Mesothelial cell of epicardium (in vitro differentiated cells): ENCODE data around the gene SURF4. TPM values are rescaled to one million over a fixed set of nuclear protein-coding genes. Genes with fewer than 3 reads are reported as not detected.

Experiments used
- DNase-seq, 2 experiments: peaks; one replicate each; pipeline ENCODE4 v3.0.0; 2021; ENCODE audit warnings: low spot score in 2 of 2; ENCODE audit not compliant: unreplicated experiment in 2 of 2
- H3K27ac Mint-ChIP-seq: 2 replicates; pipeline ENCODE4 v1.8.0; 2021; ENCODE audit warnings: mixed read lengths
- H3K27me3 Mint-ChIP-seq: 2 replicates; pipeline ENCODE4 v1.8.0; 2021; ENCODE audit warnings: low read depth, mixed read lengths
- H3K36me3 Mint-ChIP-seq: 2 replicates; pipeline ENCODE4 v1.8.0; 2021; ENCODE audit warnings: mixed read lengths
- H3K4me1 Mint-ChIP-seq: 2 replicates; pipeline ENCODE4 v1.8.0; 2021; ENCODE audit warnings: mixed read lengths
- H3K4me3 Mint-ChIP-seq: 2 replicates; pipeline ENCODE4 v1.8.0; 2021; ENCODE audit warnings: mild to moderate bottlenecking, moderate library complexity, mixed read lengths
- H3K9me3 Mint-ChIP-seq: 2 replicates; pipeline ENCODE4 v1.8.0; 2021; ENCODE audit warnings: mixed read lengths
- total RNA-seq: library from RNA; stranded (reverse); gene quantifications from 3 replicates; pipeline ENCODE4 v1.2.1, GENCODE V29; 2021
- TF ChIP-seq, protein P1 (sequence below): fragments of 200-600 bp; sonication (generic); IDR thresholded peaks from one replicate; pipeline ENCODE4 v1.5.0; 2021; ENCODE audit warnings: antibody characterized with exemption; ENCODE audit not compliant: unreplicated experiment

The SURF4 gene
- total RNA-seq, 1 donor from 2014 or later: 147 TPM

DNA sequence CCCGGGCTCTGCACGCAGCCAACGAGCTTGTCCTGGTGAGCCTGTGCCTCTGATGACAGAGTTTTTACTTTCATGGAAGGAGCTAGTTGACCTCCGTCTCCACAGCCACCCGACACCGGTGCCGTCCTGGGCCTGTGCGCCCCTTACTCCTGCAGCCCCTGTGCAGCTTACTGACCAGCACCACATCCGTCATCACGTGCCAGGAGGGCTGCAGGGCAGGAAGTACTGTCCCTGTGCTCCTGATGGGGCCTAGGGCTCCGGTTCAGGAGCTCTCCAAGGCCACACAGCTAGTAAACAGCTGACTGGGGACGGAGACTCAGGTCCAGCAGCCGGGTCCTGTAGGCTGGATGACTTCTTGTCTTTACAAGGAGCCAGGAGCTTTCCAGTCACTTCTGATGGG lies 10.5 kb upstream of the SURF4 start:
- H3K27ac Mint-ChIP-seq: no peak overlapping the region
- TF ChIP-seq, protein P1, sequence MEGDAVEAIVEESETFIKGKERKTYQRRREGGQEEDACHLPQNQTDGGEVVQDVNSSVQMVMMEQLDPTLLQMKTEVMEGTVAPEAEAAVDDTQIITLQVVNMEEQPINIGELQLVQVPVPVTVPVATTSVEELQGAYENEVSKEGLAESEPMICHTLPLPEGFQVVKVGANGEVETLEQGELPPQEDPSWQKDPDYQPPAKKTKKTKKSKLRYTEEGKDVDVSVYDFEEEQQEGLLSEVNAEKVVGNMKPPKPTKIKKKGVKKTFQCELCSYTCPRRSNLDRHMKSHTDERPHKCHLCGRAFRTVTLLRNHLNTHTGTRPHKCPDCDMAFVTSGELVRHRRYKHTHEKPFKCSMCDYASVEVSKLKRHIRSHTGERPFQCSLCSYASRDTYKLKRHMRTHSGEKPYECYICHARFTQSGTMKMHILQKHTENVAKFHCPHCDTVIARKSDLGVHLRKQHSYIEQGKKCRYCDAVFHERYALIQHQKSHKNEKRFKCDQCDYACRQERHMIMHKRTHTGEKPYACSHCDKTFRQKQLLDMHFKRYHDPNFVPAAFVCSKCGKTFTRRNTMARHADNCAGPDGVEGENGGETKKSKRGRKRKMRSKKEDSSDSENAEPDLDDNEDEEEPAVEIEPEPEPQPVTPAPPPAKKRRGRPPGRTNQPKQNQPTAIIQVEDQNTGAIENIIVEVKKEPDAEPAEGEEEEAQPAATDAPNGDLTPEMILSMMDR: no peak
- H3K9me3 Mint-ChIP-seq: no peaks in the 10 kb centered on the region
- no peaks in the 10 kb centered on the region for H3K36me3 Mint-ChIP-seq
- DNase-seq: no peak
- H3K4me3 Mint-ChIP-seq: no peak overlapping the region
- peaks cover 5% of the 10 kb centered on the region for H3K27me3 Mint-ChIP-seq
- no peaks in the 10 kb centered on the region for H3K4me1 Mint-ChIP-seq

DNA sequence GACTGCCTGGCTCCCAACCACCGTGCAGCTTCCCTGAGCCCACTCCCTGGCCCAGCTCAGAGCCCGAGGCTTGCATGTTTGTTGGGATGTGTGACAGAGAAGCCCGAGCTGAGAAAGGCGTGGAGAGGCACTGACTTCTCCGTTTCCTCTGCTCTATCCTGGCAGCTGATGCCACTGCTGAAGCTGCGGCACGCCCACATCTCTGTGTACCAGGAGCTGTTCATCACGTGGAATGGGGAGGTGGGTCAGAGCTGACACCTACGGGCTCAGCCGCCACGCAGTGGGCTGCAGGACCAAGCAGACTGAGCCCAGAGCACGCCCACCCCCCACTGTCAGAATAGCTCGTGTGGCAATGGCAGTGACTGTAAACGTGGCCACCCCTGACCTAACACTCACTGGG lies 9.6 kb upstream of the SURF4 start:
- TF ChIP-seq, protein P1: no peak
- peaks cover 3% of the 10 kb centered on the region for H3K27me3 Mint-ChIP-seq
- no peaks in the 10 kb centered on the region for H3K4me1 Mint-ChIP-seq
- H3K36me3 Mint-ChIP-seq: no peaks in the 10 kb centered on the region
- no peak for DNase-seq
- H3K27ac Mint-ChIP-seq: no peak overlapping the region
- H3K9me3 Mint-ChIP-seq: no peaks in the 10 kb centered on the region
- no peak overlapping the region for H3K4me3 Mint-ChIP-seq

DNA sequence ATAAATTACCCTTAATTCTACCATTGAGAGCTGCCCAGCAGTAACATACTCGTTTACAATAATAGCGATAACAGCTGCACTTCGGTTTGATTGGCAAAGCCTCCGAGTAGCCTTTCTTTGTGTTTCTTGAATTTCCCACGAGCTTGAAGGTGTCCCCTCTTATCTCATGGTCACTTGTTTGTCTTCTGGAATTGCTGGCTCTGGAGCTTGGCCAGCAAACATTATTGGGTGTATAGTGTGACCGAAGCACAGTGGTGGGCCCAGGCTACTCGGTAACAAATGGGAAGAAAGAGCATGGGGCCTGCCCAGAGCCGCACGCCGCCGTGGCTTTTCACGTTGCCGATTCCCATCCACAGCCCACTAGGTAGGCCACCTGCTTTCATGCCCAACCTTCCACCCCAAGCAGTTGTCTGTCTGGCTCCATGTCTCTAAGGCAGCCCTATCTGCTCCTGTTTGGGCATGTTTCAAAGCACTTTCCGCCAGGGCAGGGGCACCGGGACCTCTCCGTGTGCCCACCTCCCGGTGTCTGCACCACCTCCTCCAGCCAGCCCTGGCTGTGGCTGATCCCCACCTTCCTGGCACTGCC lies 9.0 kb upstream of the SURF4 start:
- H3K4me1 Mint-ChIP-seq: no peaks in the 10 kb centered on the region
- TF ChIP-seq, protein P1: no peak
- peaks cover 2% of the 10 kb centered on the region for H3K27me3 Mint-ChIP-seq
- H3K36me3 Mint-ChIP-seq: no peaks in the 10 kb centered on the region
- no peak overlapping the region for H3K4me3 Mint-ChIP-seq
- H3K27ac Mint-ChIP-seq: no peak overlapping the region
- H3K9me3 Mint-ChIP-seq: no peaks in the 10 kb centered on the region
- no peak for DNase-seq

DNA sequence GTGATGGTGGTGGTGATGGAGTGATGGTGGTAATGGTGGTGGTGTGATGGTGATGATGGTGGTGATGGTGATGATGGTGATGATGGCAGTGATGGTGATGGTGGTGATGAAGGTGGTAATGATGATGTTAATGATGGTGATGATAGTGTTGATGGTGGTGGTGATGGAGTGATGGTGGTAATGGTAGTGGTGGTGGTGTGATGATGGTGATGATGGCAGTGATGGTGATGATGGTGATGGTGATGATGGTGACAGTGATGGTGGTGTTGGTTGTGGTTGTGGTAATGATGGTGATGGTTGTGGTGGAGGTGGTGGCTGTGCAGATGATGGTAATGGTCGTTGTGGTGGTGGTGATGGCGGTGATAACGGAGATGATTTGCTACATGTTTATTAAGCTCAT lies 7.6 kb upstream of the SURF4 start:
- no peak for DNase-seq
- TF ChIP-seq, protein P1: no peak
- H3K4me3 Mint-ChIP-seq: no peak overlapping the region
- no peak overlapping the region for H3K27ac Mint-ChIP-seq
- H3K9me3 Mint-ChIP-seq: no peaks in the 10 kb centered on the region
- no peaks in the 10 kb centered on the region for H3K27me3 Mint-ChIP-seq
- H3K36me3 Mint-ChIP-seq: no peaks in the 10 kb centered on the region
- no peaks in the 10 kb centered on the region for H3K4me1 Mint-ChIP-seq

DNA sequence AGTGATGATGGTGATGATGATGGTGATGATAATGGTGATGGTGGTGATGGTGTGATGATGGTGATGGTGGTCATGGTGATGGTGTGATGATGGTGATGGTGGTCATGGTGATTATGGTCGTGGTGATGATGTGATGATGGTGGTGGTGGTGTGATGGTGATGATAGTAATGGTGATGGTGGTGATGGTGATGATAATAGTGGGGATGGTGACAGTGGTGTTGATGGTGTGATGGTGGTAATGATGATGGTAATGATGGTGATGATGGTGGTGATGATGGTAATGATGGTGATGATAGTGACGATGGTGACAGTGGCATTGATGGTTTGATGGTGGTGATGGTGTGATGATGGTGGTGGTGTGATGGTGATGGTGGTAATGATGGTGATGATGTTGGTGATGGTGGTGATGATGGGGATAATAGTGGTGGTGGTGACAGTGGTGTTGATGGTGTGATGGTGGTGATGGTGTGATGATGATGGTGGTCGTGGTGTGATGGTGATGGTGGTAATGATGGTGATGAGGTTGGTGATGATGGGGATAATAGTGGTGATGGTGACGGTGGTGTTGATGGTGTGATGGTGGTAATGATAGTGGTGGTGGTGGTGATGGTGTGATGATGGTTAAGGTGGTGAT lies 6.8 kb upstream of the SURF4 start:
- no peaks in the 10 kb centered on the region for H3K4me1 Mint-ChIP-seq
- no peak overlapping the region for H3K27ac Mint-ChIP-seq
- H3K36me3 Mint-ChIP-seq: no peaks in the 10 kb centered on the region
- no peak overlapping the region for H3K4me3 Mint-ChIP-seq
- TF ChIP-seq, protein P1: no peak
- DNase-seq: no peak
- H3K9me3 Mint-ChIP-seq: no peaks in the 10 kb centered on the region
- H3K27me3 Mint-ChIP-seq: no peaks in the 10 kb centered on the region

DNA sequence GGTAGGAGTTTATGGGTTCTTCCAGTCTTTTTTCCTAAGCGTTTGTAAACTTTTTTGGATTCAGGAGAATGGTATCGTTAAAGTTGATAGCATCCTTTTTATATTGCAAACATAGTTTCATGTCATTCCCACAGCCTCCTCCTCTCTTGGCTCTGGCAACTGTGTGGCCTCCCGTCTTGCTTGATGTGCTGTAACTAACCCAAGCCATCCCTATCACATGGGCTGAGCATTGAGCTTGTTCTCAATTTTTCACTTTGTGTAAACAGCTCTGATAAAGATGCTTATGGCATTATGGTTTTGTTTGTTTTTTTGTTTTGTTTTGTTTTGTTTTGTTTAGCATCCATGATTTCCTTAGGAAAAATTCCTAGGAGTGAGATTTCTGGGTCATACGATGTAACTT lies 4.9 kb upstream of the SURF4 start:
- Mint-ChIP-seq H3K4me3 (no peak overlapping the region), H3K36me3 (no peaks in the 10 kb centered on the region), H3K4me1 (peaks cover 2% of the 10 kb centered on the region), H3K27ac (no peak overlapping the region), H3K27me3 (no peaks in the 10 kb centered on the region), H3K9me3 (no peaks in the 10 kb centered on the region)
- TF ChIP-seq, protein P1: no peak
- no peak for DNase-seq
